Keratinocyte (primary cell): ENCODE measurements around the gene LSAMP. TPM values are rescaled to one million over a fixed set of nuclear protein-coding genes. Genes with fewer than 3 reads are reported as not detected.

Experiments used
- DNase-seq: peaks from one replicate; pipeline ENCODE4 v3.0.0-alpha.2; 2011; ENCODE audit warnings: low read depth, missing footprints, low spot score
- FAIRE-seq: peaks from 2 replicates; lab custom pipeline; 2011; peaks lifted over from hg19 to GRCh38; lab: Jason Lieb, UNC
- H2AFZ ChIP-seq: 2 replicates; pipeline ENCODE4 v1.6.0; 2012; ENCODE audit warnings: low read length, control low read depth, inconsistent platforms; ENCODE audit not compliant: control insufficient read depth
- H3K27ac ChIP-seq: 2 replicates; pipeline ENCODE4 v1.5.1; 2011; ENCODE audit warnings: low read length; ENCODE audit not compliant: control insufficient read depth, insufficient read depth
- H3K27me3 ChIP-seq: 3 replicates; pipeline ENCODE4 v1.6.0; 2011; ENCODE audit warnings: low read length; ENCODE audit not compliant: control insufficient read depth, insufficient read depth; ENCODE audit errors: extremely low read depth
- H3K36me3 ChIP-seq, 2 experiments: 2 replicates in 1 of 2; 3 replicates in 1 of 2; pipeline ENCODE4 v1.5.1; 2011; ENCODE audit warnings: low read length in 2 of 2, mild to moderate bottlenecking in 1 of 2; ENCODE audit not compliant: control insufficient read depth in 2 of 2, insufficient read depth in 2 of 2; ENCODE audit errors: extremely low read depth in 1 of 2
- H3K4me1 ChIP-seq: 3 replicates; pipeline ENCODE4 v1.5.1; 2011; ENCODE audit warnings: low read length; ENCODE audit not compliant: control insufficient read depth, insufficient read depth; ENCODE audit errors: extremely low read depth
- H3K4me2 ChIP-seq: 3 replicates; pipeline ENCODE4 v1.6.0; 2011; ENCODE audit warnings: low read depth, low read length; ENCODE audit not compliant: control insufficient read depth, insufficient read depth; ENCODE audit errors: extremely low read depth
- H3K4me3 ChIP-seq, 3 experiments: fragments of 200-600 bp in 1 of 3; sonication (generic) in 1 of 3; 2 replicates in 2 of 3; 3 replicates in 1 of 3; pipeline ENCODE4 v1.5.1; 2011 to 2016; ENCODE audit warnings: low read length in 3 of 3, mild to moderate bottlenecking in 3 of 3, control low read depth in 2 of 3, inconsistent platforms in 1 of 3, low read depth in 1 of 3, mixed read lengths in 1 of 3, mixed run types in 1 of 3, moderate library complexity in 1 of 3; ENCODE audit not compliant: control insufficient read depth in 2 of 3, insufficient read depth in 2 of 3; ENCODE audit errors: extremely low read depth in 1 of 3
- H3K79me2 ChIP-seq: 2 replicates; pipeline ENCODE4 v1.6.0; 2012; ENCODE audit warnings: low read length; ENCODE audit not compliant: control insufficient read depth, insufficient read depth
- H3K9ac ChIP-seq: 3 replicates; pipeline ENCODE4 v1.6.0; 2011; ENCODE audit warnings: low read length; ENCODE audit not compliant: control insufficient read depth, insufficient read depth; ENCODE audit errors: extremely low read depth
- H3K9me1 ChIP-seq: 3 replicates; pipeline ENCODE4 v1.6.0; 2011; ENCODE audit warnings: low read length; ENCODE audit not compliant: control insufficient read depth, insufficient read depth; ENCODE audit errors: extremely low read depth
- H3K9me3 ChIP-seq: 2 replicates; pipeline ENCODE4 v1.5.1; 2012; ENCODE audit warnings: low read depth, low read length; ENCODE audit not compliant: control insufficient read depth
- H4K20me1 ChIP-seq: 3 replicates; pipeline ENCODE4 v1.6.0; 2011; ENCODE audit warnings: low read length; ENCODE audit not compliant: control insufficient read depth, insufficient read depth; ENCODE audit errors: extremely low read depth
- CTCF ChIP-seq, 3 experiments: IDR thresholded peaks in 1 of 3; conservative IDR thresholded peaks in 1 of 3; optimal IDR thresholded peaks in 1 of 3; 2 replicates in 2 of 3; 3 replicates in 1 of 3; pipeline versions ENCODE3 to v1.5.1; 2011; ENCODE audit warnings: low read length in 3 of 3, mild to moderate bottlenecking in 3 of 3, moderate library complexity in 2 of 3, control low read depth in 1 of 3, inconsistent platforms in 1 of 3; ENCODE audit not compliant: insufficient read depth in 2 of 3; ENCODE audit errors: extremely low read depth in 1 of 3
- EZH2 ChIP-seq: IDR thresholded peaks from one replicate; pipeline ENCODE4 v1.6.1; 2012; ENCODE audit warnings: inconsistent platforms, mild to moderate bottlenecking, low read length, moderate library complexity
- dilution Hi-C: fragments of 300-500 bp; cut with MboI; formaldehyde crosslinking; loops from one replicate; pipeline ENCODE4 v1.7.0; 2020; ENCODE audit warnings: low sequenced_read_pairs; ENCODE audit not compliant: extremely low pct_ligation_motif_present
- polyA plus RNA-seq, 5 experiments: library from polyadenylated mRNA; depleted of rRNA in 3 of 5; stranded (reverse) in 3 of 5; stranded (forward) in 1 of 5; unstranded in 1 of 5; fragments of >200 nt; gene quantifications; 1 replicate in 1 of 5; 2 replicates in 3 of 5; 3 replicates in 1 of 5; pipeline versions ENCODE4 v1.2.1 to v1.2.3, GENCODE V29; 2011 to 2012; ENCODE audit warnings: missing spikeins in 2 of 5, low read depth in 1 of 5, low replicate concordance in 1 of 5

The LSAMP gene
- polyA plus RNA-seq, 1 donor (not counting 4 experiments of a cell fraction or from before 2014, with no cell fraction given), result 0.12 TPM

GRCh38 chr3:116384717-116385116 is 60.6 kb downstream of the LSAMP start:
- Histone ChIP-seq H3K4me2 (no peak overlapping the region), H3K9me1 (no peaks in the 10 kb centered on the region), H4K20me1 (no peaks in the 10 kb centered on the region), H3K36me3 (no peaks in the 10 kb centered on the region), H3K27me3 (no peaks in the 10 kb centered on the region), H3K27ac (no peak overlapping the region), H3K9me3 (no peaks in the 10 kb centered on the region), H3K4me3 (no peak overlapping the region), H3K4me1 (no peaks in the 10 kb centered on the region), H3K79me2 (no peaks in the 10 kb centered on the region), H2AFZ (no peak overlapping the region), H3K9ac (no peak overlapping the region)
- TF ChIP-seq CTCF (optimal IDR thresholded peaks at IDR 0.05 in 1 of 3, IDR thresholded peaks at IDR 0.05 in 1 of 3, conservative IDR thresholded peaks at IDR 0.05 in 1 of 3; ENCODE audit: extremely low read depth in 1 of 3, insufficient read depth in 2 of 3, low read length in 3 of 3), result no peak
- no peak for TF ChIP-seq EZH2
- dilution Hi-C loops, result no loop called here
- no peak for FAIRE-seq
- DNase-seq, result no peak

- FAIRE-seq, result no peak
- no peaks in the 10 kb centered on the region for H3K4me1 ChIP-seq
- no peaks in the 10 kb centered on the region for H3K9me1 ChIP-seq
- H3K4me2 ChIP-seq, result no peak overlapping the region
- no peaks in the 10 kb centered on the region for H3K9me3 ChIP-seq
- H3K79me2 ChIP-seq, result no peaks in the 10 kb centered on the region
- no peaks in the 10 kb centered on the region for H4K20me1 ChIP-seq
- H3K36me3 ChIP-seq, result no peaks in the 10 kb centered on the region
- no peaks in the 10 kb centered on the region for H3K27me3 ChIP-seq
- H2AFZ ChIP-seq, result no peak overlapping the region
- no peak overlapping the region for H3K4me3 ChIP-seq
- no peak for DNase-seq
- no peak overlapping the region for H3K27ac ChIP-seq
- dilution Hi-C loops, result no loop called here
- TF ChIP-seq EZH2 (no peak), CTCF (optimal IDR thresholded peaks at IDR 0.05 in 1 of 3, IDR thresholded peaks at IDR 0.05 in 1 of 3, conservative IDR thresholded peaks at IDR 0.05 in 1 of 3; ENCODE audit: extremely low read depth in 1 of 3, insufficient read depth in 2 of 3, low read length in 3 of 3) (no peak)
- H3K9ac ChIP-seq, result no peak overlapping the region
Observed at GRCh38 chr3:116378077-116378476, 67.2 kb downstream of the LSAMP start.
